KBM-7 (cell line): ENCODE data around the gene ZNF668.

Experiments used
- DNase-seq: peaks from one replicate; pipeline ENCODE4 v3.0.0-alpha.2; 2015
- in situ Hi-C: fragments of 300-500 bp; cut with MboI; formaldehyde crosslinking; loops from 2 replicates; pipeline ENCODE4 v1.14.3; 2020; ENCODE audit warnings: low sequenced_read_pairs, low pct_unique_long_range_greater_than_20kb, mixed read lengths

Gene ZNF668

GRCh38 chr16:31073970-31074813 is at the start of gene ZNF668, which contains the start of gene ZNF646:
Gene ZNF668, minus strand, starts transcription at chr16:31074240. Its CDS starts 9,781 bp downstream, at chr16:31064459.
Gene ZNF646, plus strand, starts transcription at chr16:31074422. Its CDS starts 1,903 bp downstream, at chr16:31076325.
- peak; percentile 98 for DNase-seq
- in situ Hi-C loops: no loop called here

GRCh38 chr16:31120129-31120528 is 46.1 kb upstream of the ZNF668 start:
- in situ Hi-C loops: no loop called here
- no peak for DNase-seq

GRCh38 chr16:31118223-31119155 is 44.4 kb upstream of the ZNF668 start:
- in situ Hi-C loops: no loop called here
- DNase-seq: no peak

- peak; percentile 98 for DNase-seq
Observed at GRCh38 chr16:31117384-31118222, 43.6 kb upstream of the ZNF668 start, which contains the start of gene KAT8. Gene KAT8, plus strand, starts transcription at chr16:31117664. Its CDS starts 18 bp downstream, at chr16:31117682.

DNA sequence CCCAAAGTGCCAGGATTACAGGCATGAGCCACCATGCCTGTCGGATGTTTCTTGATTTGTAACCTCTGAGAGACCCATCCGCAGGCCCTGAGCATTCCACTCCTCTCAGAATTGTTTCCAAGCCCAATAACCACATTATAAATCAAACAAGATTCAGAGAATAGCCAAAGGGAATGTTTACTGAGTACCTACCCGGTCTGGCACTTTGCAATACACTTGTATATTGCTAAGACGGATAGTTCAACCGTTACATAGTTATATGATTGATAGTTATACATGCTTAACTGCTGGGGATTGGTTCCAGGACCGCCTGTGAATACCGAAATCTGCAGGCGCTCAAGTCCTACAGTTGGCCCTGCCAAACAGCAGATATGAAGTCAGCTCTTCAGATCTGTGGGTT is 40.4 kb upstream of the ZNF668 start:
- in situ Hi-C loops: no loop called here

More at GRCh38 chr16:31117384-31118222, 43.6 kb upstream of the ZNF668 start, which contains the start of gene KAT8:
- in situ Hi-C loops: no loop called here

GRCh38 chr16:31113121-31114120 is 39.4 kb upstream of the ZNF668 start:
- DNase-seq: peak; percentile 67
- in situ Hi-C loops: no loop called here

More for the DNA sequence above, 40.4 kb upstream of the ZNF668 start:
- no peak for DNase-seq

DNA sequence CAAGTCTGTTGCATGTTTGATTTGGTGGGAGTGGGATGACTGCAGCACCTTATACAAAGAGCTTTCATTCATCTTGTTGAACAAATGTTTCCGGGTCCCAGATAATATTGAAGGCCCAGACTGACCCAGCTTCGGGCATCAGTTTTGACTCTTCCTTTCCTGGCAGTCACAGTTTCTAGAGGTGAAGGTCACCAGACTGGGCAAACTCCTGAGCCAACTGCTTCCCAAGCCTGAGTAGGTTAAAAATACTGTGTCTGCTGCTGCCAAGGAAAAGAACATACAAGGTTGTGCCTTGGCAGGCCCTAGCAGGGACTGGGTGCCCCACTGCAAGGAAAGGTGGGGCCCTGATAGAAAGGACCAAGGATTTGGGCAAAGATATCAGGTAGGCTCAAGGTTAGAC is 38.7 kb upstream of the ZNF668 start:
- no peak for DNase-seq
- in situ Hi-C loops: no loop called here

- in situ Hi-C loops: no loop called here
- no peak for DNase-seq
Observed at GRCh38 chr16:31111881-31112466, 37.9 kb upstream of the ZNF668 start.

DNA sequence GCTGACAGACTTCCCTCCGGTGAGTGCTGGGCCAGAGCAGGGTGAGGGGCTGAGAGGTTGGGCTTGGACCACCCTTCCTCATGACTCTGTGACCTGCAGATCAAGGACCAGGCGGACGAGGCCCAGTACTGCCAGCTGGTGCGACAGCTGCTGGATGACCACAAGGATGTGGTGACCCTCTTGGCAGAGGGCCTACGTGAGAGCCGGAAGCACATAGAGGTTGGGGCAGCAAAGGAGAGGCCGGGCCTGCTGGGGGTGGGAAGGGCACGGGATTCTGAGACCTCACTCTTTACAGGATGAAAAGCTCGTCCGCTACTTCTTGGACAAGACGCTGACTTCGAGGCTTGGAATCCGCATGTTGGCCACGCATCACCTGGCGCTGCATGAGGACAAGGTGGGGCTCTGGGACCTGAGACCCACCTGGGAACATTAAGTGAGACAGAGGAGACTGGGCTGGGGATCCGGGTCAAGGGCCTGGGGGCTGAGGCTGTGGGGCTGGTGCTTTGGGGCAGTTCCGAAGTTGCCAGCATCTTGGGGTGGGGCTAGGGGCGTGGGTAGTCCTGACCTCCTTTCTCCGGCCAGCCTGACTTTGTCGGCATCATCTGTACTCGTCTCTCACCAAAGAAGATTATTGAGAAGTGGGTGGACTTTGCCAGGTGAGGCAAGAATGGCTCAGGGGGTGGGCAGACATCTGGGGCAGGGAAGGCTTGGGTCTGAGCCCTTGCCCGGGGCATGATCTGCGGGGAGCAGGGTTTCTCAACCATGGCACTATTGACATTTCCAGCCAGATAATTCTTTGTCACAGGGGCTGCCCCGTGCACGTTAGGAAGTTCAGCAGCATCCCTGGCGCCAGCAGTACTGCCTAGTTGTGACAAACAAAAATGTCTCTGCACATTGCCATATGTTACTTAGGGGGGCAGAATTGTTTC is 36.3 kb upstream of the ZNF668 start:
- DNase-seq: no peak
- in situ Hi-C loops: no loop called here

- in situ Hi-C loops: no loop called here
- DNase-seq: no peak
Observed at GRCh38 chr16:31109622-31110021, 35.6 kb upstream of the ZNF668 start.

GRCh38 chr16:31108794-31109558 is 34.9 kb upstream of the ZNF668 start:
- DNase-seq: no peak
- in situ Hi-C loops: no loop called here

- in situ Hi-C loops: no loop called here
- peak; percentile 84 for DNase-seq
Observed at GRCh38 chr16:31108035-31108793, 34.2 kb upstream of the ZNF668 start, which contains the start of gene BCKDK. Gene BCKDK, plus strand, starts transcription at chr16:31108386. Its CDS starts 838 bp downstream, at chr16:31109224.

DNA sequence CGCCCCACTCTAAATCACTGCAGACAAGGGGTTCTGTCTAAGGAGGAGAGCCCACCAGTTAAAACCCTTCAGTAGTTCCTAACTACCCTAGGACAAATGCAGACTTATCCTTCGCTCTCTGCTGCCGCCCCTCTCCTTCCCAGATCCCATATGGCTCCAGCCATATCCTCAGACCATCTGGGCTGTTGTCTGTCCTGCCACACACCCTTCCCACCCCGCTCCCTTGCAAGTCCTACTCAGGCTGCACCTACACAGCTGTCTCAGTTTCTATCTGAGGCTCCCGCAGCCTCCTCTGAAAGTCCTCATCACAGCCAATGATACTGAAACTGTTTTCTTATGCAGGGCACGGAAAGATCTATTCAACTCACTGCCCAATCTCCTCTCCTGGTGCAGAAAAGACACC is 33.4 kb upstream of the ZNF668 start:
- no peak for DNase-seq
- in situ Hi-C loops: no loop called here

DNA sequence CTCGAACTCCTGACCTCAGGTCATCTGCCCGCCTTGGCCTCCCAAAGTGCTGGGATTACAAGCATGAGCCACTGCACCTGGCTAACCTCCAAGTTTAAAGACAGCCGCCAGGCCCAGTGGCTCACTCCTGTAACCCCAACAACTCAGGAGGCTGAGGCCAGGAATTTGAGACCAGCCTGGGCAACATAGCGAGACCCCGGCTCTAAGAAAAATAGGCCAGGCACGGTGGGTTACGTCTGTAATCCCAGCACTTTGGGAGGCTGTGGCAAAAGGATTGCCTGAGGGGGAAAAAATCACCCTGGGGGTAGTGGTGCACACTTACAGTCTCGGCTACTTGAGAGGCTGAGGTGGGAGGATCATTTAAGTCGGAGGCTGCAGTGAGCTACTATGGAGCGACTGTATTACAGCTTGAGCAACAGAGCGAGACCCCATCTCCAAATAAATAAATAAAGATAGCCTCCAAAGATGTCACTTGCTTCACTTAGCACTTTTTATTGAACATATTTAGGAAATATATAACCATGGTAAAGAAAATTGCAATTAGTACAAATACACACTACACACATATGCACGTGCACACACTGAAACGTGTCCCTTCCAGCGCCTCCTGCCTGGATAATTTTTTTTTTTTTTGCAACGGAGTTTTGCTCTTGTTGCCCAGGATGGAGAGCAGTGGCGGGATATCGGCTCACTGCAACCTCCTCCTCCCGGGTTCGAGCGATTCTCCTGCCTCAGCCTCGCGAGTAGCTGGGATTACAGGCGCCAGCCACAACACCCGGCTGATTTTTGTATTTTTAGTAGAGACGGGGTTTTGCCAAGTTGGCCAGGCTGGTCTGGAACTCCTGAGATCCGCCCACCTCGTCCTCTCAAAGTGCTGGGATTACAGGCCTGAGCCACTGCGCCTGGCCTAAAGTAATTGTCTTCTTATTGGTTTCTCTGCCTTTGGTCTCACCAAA is 32.7 kb upstream of the ZNF668 start:
- no peak for DNase-seq
- in situ Hi-C loops: no loop called here
